ENCODE measurements around the gene NT5C3B.
"Not testable (repeated sequence)": the region's sequence is repeated elsewhere in the genome, so short reads cannot be mapped to it uniquely, and the experiment has no call there.

NT5C3B gene

GRCh38 chr17:41835800-41836549 is at the start of gene NT5C3B:
Gene NT5C3B, minus strand, starts transcription at chr17:41836232. Its CDS starts 39 bp downstream, at chr17:41836193.
- peak within 1 kb of the TSS; percentile 82 for H3K4me3 ChIP-seq (ENCODE audit: low read depth, low read length)
- DNase-seq (ENCODE audit: low read depth) = no peak

DNA sequence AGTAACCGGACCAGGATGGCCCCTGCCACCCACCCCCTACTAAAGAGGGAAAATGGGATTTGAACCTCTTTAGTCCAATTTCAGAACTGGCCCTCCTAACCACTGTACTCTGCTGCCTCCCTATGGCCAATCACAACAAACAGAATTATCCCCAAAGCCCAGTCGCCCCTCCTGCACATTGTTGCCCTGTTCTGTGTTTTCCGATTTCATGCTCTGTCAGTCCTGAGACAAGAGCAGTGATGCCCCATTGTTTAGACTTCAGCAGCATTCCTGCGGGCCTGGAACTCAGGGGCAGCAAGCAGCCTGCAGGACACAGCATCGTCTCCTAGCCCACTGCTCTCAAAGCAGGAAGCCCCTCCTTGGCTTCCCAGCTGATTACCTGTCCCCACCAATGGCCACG is 49.7 kb upstream of the NT5C3B start:
- H3K4me3 ChIP-seq (ENCODE audit: low read depth, low read length) = no peak overlapping the region
- no peak for DNase-seq (ENCODE audit: low read depth)

DNA sequence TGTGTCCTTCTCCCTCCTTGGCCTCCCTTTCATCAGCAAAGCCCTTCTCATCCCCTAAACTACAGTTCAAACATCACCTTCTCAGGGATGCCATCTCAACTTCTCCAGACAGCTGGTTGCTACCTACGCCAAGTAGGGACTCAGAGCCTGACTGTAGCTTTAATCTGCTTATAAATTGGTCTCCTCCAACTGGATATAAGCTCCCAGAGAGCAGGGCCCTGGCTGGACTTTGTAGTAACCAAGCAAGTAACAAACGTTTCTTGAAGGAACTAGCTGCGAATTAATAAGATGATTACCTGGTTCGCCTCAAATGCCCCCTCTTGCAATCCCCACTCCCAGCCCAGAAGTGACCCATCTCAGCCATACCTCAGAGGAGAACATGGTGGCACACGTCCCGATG is 46.7 kb upstream of the NT5C3B start:
- no peak overlapping the region for H3K4me3 ChIP-seq (ENCODE audit: low read depth, low read length)
- DNase-seq (ENCODE audit: low read depth) = no peak

GRCh38 chr17:41880130-41880529 is 44.1 kb upstream of the NT5C3B start:
- no peak for DNase-seq (ENCODE audit: low read depth)
- H3K4me3 ChIP-seq (ENCODE audit: low read depth, low read length) = no peak overlapping the region

GRCh38 chr17:41874293-41874670 is 38.2 kb upstream of the NT5C3B start:
- not testable (repeated sequence) for H3K4me3 ChIP-seq (ENCODE audit: low read depth, low read length); DNase-seq (ENCODE audit: low read depth)

GRCh38 chr17:41873559-41874292 is 37.7 kb upstream of the NT5C3B start:
- DNase-seq (ENCODE audit: low read depth) = no peak
- H3K4me3 ChIP-seq (ENCODE audit: low read depth, low read length) = no peak overlapping the region

DNA sequence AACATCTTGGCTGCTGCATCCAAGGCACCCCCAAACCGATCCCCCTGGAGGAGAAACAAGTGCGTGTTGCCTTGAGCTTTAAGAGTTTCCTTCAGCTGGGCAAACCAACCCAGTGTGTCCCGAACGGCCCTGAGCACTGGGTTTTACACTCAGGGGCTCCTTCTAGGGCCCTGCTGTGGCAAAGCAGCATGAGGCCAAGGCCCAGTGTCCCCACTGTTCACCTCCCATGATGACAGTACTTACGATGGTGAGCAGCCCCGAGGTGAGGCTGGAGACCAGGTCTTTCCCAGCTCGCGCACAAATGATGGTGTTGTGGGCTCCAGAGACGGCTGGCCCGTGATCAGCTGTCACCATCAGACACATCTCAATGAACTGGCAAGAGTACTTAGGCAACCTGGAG is 35.8 kb upstream of the NT5C3B start:
- no peak overlapping the region for H3K4me3 ChIP-seq (ENCODE audit: low read depth, low read length)
- no peak for DNase-seq (ENCODE audit: low read depth)

- no peak overlapping the region for H3K4me3 ChIP-seq (ENCODE audit: low read depth, low read length)
- DNase-seq (ENCODE audit: low read depth) = no peak
Observed at GRCh38 chr17:41870627-41871026, 34.6 kb upstream of the NT5C3B start.

DNA sequence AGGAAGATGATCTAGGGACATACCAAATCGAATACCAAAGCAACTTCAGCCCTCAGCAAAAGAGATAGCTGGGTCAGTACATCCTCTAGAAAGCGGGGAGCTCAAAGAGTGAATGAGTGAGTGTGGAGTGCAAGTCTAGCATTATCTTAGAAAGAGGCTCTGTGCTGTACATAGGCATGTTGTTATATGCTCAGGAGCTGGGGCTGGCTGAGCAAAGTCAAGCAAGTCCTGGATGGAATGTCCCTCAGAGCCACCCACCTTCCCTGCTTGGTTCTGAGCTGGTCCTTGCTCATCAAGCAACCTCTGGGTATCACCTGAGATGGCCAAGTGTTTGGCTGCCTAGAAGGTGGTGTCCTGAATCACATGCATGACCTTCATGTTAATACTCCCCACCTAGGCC is 34.1 kb upstream of the NT5C3B start:
- no peak overlapping the region for H3K4me3 ChIP-seq (ENCODE audit: low read depth, low read length)
- no peak for DNase-seq (ENCODE audit: low read depth)

- DNase-seq (ENCODE audit: low read depth) = no peak
Observed at GRCh38 chr17:41869426-41869825, 33.4 kb upstream of the NT5C3B start.

GRCh38 chr17:41868568-41868967 is 32.5 kb upstream of the NT5C3B start:
- no peak overlapping the region for H3K4me3 ChIP-seq (ENCODE audit: low read depth, low read length)
- DNase-seq (ENCODE audit: low read depth) = no peak

More at GRCh38 chr17:41869426-41869825, 33.4 kb upstream of the NT5C3B start:
- no peak overlapping the region for H3K4me3 ChIP-seq (ENCODE audit: low read depth, low read length)

GRCh38 chr17:41865596-41865893 is 29.5 kb upstream of the NT5C3B start:
- H3K4me3 ChIP-seq (ENCODE audit: low read depth, low read length) = peak overlapping the region; percentile 35
- no peak for DNase-seq (ENCODE audit: low read depth)

DNA sequence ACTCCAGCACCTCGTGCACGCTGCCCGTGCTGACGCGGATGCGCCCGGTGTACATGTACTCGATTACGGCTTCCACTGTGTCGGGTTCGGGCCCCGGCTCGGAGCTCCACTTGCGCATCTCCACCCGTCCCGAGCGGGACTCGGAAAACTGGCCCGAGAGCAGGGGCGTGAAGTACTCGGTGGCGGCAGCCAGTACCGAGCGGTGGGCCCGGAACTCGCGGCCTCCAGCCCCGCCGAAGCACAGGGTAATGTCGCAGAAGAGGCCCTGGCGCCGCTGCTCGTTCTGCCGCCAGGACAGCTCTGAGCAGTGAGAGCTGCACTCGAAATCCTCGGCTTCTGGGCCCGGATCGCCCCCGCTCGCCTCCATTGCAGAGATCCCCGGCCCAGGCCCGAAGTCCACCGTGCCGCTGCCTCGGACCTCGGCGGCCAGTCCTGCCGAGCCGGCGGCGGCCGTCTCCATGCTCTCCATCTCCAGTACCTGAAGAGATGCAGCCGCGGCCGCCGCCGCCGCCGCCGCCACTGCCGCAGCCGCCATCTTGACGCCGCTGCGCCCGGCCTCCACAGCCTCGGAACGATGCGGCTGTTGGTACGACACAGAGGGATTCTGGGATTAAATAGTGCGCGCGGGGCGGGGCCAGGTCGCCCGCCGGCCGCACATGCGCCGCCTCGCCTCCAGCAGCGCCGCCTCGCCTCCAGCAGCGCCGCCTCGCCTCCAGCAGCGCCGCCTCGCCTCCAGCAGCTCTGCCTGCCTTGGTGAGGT is 29.0 kb upstream of the NT5C3B start, which contains the start of gene KLHL11:
KLHL11 (minus strand) TSS at position 588 of the 760 bp plus-strand sequence; CDS start at position 535, 53 bp downstream.
- H3K4me3 ChIP-seq (ENCODE audit: low read depth, low read length) = peak within 1 kb of the TSS; percentile 88
- peak; percentile 57 for DNase-seq (ENCODE audit: low read depth)

- H3K4me3 ChIP-seq (ENCODE audit: low read depth, low read length) = peak overlapping the region; percentile 88
- no peak for DNase-seq (ENCODE audit: low read depth)
Observed at GRCh38 chr17:41864498-41864835, 28.4 kb upstream of the NT5C3B start.

DNA sequence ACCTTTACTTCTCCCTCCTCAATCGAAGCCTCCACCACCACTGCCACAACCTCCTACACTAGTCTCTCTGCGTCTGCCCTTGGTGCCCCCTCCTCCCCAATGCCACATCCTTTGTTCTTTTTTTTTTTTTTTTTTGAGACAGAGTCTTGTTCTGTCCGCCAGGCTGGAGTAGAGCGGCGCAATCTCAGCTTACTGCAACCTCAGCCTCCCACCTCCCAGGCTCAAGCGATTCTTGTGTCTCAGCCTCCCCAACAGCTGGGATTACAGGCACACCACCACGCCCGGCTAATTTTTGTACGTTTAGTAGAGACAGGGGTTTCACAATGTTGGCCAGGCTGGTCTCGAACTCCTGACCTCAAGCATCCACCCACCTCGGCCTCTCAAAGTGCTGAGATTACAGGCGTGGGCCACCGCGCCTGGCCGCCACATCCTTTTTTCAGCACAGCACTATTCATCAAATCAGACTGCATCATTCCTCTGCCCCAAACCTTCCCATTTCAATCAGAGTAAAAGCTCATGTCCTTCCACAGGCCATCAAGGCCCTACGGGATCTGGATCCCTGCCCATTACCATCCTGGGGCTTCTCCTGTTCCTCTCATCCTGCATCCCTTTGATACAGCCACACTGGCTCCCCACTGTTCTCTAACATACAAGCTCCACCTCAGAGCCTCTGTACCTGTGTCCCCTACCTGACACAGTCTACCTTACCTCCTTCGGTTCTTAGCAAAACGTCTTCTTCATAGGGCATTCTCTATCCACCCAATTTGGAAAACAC is 27.2 kb upstream of the NT5C3B start:
- DNase-seq (ENCODE audit: low read depth) = no peak

DNA sequence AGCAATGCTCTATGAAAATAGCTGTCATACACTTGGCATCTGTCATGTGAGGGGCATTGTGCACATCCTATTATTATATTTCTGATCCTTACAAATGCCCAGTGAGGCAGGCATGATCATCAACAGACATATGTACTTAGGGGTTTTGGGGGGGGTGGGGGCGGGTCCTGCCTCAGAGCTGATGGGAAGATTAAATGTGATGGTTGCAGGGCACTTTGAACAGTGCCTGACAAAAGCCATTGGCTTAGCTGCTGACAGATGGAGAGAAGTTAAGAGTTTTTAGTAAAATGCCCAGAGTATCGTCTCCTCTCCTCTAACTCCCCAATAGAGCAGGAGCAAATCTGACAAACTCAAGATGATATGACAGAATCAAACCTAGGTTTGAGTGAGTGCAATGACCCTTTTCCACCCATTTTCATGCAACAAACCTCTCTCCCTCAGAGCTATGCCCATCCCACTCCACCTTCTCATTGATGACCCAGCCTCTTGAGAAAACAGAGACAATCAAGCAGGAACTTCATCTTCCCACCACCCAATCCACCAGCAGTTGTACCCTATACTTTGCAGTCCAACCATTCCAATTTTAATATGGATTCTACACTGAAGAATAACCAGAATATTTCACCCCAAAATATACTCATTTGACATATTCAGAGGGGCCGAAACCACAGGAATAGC is 24.4 kb upstream of the NT5C3B start:
- H3K4me3 ChIP-seq (ENCODE audit: low read depth, low read length) = no peak overlapping the region
- no peak for DNase-seq (ENCODE audit: low read depth)

More for the DNA sequence above, 27.2 kb upstream of the NT5C3B start:
- H3K4me3 ChIP-seq (ENCODE audit: low read depth, low read length) = peak overlapping the region; percentile 88

- H3K4me3 ChIP-seq (ENCODE audit: low read depth, low read length); DNase-seq (ENCODE audit: low read depth): not testable (repeated sequence)
Observed at GRCh38 chr17:41851382-41851781, 15.3 kb upstream of the NT5C3B start.

GRCh38 chr17:41849251-41849990 is 13.4 kb upstream of the NT5C3B start:
- H3K4me3 ChIP-seq (ENCODE audit: low read depth, low read length) = no peak overlapping the region
- no peak for DNase-seq (ENCODE audit: low read depth)
